GM18511 (cell line): ENCODE measurements around the gene HMX1.

Experiments
- ATAC-seq: cut with Tn5 transposase; IDR thresholded peaks from one replicate; pipeline ENCODE4 v1.9.1; 2021; ENCODE audit warnings: mild to moderate bottlenecking, moderate library complexity; ENCODE audit not compliant: unreplicated experiment

HMX1 gene

DNA sequence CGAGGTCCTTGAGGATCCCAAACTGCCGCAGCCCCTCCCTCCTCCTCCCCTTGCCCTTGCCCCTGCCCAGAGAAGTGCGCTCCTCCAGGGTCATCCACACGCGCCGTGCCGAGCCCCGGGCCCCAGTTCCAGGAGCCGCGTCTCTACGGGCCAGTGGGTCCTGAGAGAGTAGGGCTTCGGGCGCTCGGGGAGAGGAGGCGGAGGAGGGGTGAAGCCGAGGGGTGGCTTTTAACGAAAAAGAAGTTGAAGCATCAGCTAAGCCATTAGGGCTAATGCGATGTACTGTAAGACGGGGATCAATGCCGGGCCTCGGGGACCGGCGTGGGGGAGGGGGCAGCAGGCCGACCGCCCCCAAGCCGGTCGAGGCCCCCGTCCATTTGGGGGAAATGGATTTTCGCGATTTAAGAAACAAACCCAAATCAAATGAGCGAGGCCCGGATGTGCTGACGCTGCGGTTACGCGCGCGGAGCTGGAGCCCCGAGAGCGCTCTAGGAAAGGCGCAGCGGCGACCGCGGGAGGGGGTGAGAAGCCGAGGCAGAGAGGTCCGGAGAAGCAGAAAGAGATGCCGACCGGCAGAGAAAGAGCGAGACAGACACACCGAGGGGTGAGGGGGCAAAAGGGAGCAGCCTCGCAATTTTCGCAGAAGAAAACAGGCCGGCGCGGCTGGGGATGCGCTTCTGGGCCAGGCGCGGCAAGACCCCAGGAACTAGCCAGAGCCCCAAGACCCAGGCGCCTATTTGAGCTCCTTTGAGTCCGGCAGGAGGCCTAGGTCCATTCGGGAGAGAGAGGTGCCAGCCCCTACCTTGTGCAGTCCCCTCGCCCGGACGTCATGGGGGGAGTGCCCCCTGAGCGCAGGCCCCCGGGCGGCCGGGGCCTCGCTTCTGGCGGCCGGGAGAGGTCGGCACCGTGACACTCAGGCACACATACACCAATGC, 13.6 kb downstream of the HMX1 start:
- no peak for ATAC-seq

GRCh38 chr4:8856835-8857621, 14.6 kb downstream of the HMX1 start:
- ATAC-seq, result no peak

- no peak for ATAC-seq
Measured at GRCh38 chr4:8855818-8856245, 15.8 kb downstream of the HMX1 start.

- no peak for ATAC-seq
Measured at GRCh38 chr4:8854931-8855330, 16.7 kb downstream of the HMX1 start.

DNA sequence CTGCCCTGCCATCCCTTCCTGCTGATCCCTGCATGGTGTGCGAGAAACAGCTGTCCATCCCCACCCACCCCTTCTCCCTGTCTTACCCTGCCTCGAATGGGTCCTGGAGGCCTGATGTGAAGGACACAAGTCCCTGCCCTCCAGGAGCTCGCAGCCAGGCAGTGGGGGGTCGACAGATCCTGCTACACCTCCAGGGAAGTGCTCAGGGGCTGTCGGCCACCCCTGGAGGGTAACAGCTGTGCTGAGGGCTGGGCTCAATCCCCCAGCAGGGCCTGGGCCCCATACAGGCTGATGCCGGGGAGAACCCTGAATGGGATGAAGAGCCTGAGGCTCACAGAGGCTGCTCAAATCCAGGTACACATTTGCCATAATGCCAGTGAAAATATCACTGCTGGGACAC, 17.6 kb downstream of the HMX1 start:
- no peak for ATAC-seq

DNA sequence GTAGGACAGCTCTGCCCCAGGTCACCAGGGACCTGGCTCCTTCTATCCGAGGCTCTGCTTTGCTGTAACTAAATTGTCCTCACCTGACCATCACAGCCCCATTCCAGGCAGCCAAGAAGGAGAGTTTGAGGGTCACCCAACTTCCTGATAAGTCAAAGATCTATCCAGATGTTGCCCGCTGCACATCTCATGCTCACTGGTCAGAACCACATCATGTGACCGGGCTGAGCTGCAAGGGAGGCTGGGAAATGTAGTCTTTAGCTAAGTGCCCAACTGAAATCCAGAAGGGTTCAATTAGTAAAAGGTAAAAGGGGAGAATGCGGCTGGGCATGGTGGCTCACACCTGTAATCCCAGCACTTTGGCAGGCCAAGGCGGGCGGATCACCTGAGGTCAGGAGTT, 18.4 kb downstream of the HMX1 start:
- ATAC-seq, result no peak

GRCh38 chr4:8852118-8852704, 19.4 kb downstream of the HMX1 start:
- ATAC-seq, result no peak

DNA sequence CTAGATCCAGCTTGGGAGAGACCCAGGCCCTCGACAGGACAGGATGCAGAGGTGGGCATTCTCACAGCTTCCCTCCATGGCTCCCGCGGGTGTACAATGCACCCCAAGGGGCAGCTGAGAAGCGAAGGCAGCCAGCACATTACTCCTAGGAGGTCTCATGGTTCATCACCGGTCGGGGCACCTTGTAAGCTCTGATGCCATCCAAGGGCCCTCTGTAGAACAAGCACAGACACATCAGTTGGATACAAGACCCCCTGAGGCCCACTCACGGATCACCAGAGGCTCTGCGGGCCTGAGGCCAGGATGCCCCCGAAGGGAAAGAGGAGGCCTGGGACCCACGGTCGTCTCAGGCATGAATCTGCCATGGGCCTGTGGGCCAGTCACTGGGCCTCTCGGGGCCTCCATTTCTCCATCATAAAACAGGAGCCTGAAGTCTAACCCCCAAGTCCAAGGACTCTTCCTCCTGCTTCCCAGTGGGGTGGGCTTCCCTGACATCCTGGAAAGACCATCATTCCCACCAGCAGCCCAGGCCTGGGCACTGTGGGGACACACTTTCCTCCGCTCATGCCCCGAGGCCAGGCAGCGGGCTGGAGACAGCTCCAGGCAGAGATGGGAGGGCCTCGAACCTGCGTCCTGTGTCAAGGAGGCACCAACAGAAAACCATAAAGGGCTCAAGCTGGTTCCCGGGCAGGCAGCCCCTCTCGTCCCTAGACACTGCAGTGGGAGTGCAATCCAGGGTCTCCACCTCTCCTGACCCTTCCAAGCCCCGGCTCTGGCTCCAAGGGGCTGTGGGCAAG, 20.1 kb downstream of the HMX1 start:
- ATAC-seq, result no peak

- ATAC-seq, result no peak
Measured at GRCh38 chr4:8850830-8851188, 20.8 kb downstream of the HMX1 start.

DNA sequence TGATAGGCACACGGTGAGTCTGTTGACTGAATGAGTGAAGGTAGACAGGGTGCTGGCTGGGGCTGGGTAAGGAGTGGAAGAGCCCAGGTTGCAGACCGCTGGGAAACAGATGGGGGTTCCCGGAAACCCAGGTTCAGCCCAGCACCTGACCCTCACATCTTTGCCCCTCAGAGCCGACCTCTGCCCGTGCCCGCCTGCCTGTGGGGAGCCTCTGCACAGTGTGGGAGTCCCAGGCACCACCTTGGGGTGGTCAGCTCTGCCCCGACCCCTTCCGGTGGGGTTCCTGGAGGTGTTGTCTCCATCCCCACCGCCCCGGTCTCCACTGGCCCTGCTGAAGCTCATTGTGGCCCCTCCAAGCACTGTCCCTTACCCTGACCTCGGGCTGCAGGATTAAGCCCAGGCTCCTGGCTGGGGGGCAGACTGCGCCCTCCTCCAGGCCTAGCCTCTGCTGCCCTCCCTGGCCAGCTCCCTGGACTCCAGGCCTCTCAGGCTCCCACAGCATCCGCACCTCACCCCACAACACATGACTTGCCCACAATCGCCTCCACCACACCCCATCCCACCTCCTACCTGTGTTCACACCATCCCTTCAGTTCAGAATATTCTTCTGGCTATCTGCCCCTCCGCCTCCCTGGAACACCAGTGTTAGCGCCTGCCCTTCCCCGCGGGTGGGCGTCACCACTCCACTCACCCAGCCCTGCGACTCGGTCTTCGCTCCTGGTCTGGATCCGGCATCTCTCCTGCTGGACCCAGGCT, 21.4 kb downstream of the HMX1 start:
- no peak for ATAC-seq

DNA sequence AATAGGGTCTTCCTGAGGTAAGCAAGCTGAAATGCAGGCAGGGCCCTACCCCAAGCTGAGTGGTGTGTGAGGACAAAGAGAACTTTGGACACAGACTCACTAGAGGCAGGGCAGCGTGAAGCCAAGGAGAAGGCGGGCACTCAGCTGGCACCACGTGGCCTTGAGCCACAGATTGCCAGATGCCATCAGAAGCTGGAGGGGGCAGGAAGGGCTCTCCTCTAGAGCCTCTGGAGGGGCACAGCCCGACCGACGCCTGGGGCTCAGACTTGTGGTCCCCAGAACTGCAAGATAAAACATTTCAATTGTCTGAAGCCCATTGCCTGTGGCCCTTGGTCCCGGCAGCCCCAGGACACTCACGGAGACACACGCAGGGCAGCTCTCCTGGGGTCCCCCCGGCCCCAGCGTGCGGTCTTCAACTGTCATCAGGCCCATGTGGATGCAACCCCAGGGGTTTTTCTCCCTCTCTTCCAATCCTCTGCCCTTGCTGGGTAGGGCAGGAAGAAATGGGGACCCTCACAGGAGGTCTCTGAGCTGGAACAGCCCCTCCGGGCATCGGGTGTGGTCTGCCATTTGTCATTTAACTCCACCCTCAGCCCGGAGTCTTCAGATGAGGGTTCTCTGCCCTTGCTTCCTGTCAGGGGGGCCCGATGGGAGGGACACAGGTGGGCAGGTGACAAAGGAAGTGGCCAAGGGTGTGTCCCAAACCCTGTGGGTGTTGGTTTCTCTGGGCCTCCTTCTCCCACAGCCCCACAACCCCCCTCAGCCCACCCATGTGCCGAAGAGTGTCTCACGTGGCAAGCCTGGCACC, 22.2 kb downstream of the HMX1 start:
- no peak for ATAC-seq

GRCh38 chr4:8848507-8849265, 23.0 kb downstream of the HMX1 start:
- ATAC-seq, result no peak

DNA sequence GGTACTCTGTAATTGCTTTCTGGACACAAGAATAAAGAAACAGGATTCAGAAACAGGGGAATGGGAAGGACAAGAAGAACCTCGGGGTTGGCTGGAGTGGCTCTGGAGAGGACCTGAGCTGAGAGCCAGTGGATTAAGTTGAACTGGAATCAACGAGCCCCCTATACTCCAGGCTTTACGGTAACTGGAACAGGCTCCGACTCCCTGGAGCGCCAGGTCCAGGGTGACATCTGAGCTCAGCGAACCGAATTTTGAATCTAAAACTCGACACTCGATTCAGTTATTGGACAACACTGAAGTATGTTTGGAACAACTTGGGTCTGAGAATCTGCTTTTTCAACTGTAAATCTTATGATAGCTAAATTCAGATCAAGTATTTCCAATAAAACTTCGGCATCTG, 23.9 kb downstream of the HMX1 start:
- ATAC-seq, result no peak

- no peak for ATAC-seq
Measured at GRCh38 chr4:8847331-8847730, 24.3 kb downstream of the HMX1 start.

DNA sequence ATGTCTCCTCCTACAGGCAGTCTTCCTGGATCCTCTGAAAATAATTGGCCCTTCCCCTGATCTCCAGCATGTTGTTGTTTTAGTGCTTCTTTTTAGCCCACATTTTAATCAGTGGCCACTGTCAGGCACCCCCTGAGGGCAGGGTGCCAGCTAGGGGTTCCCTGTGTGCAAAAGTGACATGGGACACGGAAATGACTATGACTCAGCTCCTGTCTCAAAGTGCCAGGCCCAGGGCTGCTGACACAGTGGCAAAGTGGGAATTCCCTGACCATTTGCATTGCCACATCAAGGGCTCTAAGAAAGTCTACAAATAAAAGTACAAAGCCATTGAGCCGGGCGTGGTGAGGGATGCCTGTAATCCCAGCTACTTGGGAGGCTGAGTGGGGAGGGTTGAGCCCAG, 24.8 kb downstream of the HMX1 start:
- ATAC-seq, result no peak

DNA sequence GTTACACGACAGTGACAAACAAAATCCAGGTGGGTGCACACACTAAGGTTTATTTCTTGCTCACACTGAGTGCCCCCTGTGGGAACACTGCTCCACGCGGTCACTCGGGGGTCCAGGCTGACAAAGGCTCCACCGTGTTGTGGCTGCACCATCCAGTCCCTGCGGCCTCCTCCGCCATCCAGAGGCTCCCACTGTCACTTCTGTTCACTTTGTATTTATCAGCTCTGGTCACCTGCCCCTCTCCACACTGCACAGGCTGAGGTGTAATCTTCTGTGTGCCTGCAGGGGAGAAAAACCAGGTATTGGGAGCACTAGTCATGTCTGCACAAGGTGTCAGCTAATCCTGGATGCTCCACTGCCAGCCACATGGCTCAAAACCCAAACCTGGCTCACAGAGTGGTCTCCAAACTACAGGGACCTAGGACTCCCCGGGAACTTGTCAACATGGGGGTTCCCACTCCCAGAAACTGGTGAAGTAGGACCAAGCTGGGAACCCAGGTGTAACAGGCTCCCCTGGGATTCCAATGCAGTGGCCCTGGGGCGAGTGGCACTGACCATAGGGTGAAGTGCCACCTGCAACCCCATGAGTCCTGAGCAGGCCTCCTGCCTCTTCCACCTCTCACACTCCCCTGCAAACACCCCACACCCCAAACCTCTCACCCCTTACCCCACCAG, 25.5 kb downstream of the HMX1 start:
- no peak for ATAC-seq

- no peak for ATAC-seq
Measured at GRCh38 chr4:8844976-8845690, 26.5 kb downstream of the HMX1 start.
